AG04449 (cell line): Measurements from ENCODE around the gene ST3GAL6.

Experiments used
- CTCF ChIA-PET: fragments of 350-600 bp; formaldehyde crosslinking; extraction: SDS; loops from one replicate; lab custom pipeline; 2021; ENCODE audit warnings: antibody characterized with exemption; lab: Yijun Ruan, JAX
- POLR2A ChIA-PET: fragments of 400-600, 350-600 bp; formaldehyde crosslinking; extraction: SDS; loops from one replicate; lab custom pipeline; 2020; ENCODE audit warnings: antibody characterized with exemption, inconsistent platforms; lab: Yijun Ruan, JAX
- DNase-seq: peaks from one replicate; pipeline ENCODE4 v3.0.0-alpha.2; 2010; ENCODE audit warnings: low read depth, low spot score
- H3K4me3 ChIP-seq: 2 replicates; pipeline ENCODE4 v1.5.1; 2011; ENCODE audit warnings: low read depth, mild to moderate bottlenecking, control low read depth, low read length
- TF ChIP-seq, protein P1 (sequence below): IDR thresholded peaks from one replicate; pipeline ENCODE4 v1.5.1; 2011; ENCODE audit warnings: mild to moderate bottlenecking, moderate library complexity, low read length, control low read depth, inconsistent platforms; ENCODE audit not compliant: insufficient read depth; ENCODE audit errors: missing control alignments

ST3GAL6 gene

DNA sequence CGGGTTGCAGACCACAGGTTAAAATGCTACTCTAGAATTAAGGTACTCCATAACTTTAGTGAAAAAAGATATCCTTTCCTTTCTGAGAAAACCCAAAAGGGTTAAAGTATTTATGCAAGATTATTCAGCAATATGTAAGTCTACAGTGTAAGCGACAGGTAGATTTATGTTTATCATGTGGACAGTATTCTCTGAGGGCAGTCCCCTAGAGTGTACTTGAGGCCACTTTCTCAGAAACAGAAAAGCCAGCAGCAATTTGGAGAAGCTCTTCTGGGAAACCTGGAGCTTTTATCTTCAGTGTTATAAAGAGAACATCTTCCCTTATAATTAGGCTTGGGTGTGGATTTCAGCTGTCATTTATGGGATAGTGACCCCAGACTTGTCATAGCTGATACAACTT, 8.9 kb downstream of the ST3GAL6 start:
- CTCF ChIA-PET = interaction anchor here (1.4 kb wide), 1 partner anchor 170 kb away, joined by 6 read pairs; no protein-coding TSS in a partner anchor
- POLR2A ChIA-PET = no interaction called here
- DNase-seq = no peak
- no peak overlapping the region for H3K4me3 ChIP-seq
- TF ChIP-seq, protein P1, sequence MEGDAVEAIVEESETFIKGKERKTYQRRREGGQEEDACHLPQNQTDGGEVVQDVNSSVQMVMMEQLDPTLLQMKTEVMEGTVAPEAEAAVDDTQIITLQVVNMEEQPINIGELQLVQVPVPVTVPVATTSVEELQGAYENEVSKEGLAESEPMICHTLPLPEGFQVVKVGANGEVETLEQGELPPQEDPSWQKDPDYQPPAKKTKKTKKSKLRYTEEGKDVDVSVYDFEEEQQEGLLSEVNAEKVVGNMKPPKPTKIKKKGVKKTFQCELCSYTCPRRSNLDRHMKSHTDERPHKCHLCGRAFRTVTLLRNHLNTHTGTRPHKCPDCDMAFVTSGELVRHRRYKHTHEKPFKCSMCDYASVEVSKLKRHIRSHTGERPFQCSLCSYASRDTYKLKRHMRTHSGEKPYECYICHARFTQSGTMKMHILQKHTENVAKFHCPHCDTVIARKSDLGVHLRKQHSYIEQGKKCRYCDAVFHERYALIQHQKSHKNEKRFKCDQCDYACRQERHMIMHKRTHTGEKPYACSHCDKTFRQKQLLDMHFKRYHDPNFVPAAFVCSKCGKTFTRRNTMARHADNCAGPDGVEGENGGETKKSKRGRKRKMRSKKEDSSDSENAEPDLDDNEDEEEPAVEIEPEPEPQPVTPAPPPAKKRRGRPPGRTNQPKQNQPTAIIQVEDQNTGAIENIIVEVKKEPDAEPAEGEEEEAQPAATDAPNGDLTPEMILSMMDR = no peak

DNA sequence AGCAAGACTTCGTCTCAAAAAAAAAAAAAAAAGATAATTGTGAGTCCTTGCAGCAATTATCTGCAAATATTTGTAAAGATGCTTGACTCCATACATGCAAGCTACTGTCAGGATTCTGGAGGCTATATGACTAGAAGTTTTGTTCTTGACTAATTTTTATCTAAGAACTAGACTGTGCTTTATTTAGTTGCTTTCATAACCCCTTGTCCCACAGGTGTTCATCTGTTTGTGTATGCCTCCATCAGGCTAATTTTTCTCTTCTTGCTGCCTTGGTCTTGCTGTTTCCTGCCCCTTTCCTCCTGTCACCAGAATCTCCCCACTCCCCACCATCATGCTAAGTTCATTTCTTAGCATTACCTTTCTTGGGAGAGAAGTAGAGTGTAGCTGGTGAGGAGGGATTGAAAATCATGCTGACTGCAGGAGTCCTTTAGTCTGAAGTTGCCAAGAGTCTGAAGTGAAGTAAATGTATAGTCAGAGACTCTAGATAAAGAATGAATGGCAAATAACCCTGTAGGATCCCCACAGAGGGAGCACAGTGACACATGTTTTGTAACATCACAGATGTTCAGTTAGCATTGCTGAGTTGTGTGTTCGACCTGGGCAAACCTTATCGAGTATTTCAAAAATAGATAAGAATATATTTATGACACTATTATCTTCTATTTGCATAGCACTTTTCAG, 12.5 kb downstream of the ST3GAL6 start:
- POLR2A ChIA-PET = no interaction called here
- H3K4me3 ChIP-seq = no peak overlapping the region
- TF ChIP-seq, protein P1 = no peak
- CTCF ChIA-PET = interaction anchor here (2.2 kb wide), 1 partner anchor 40 kb away, joined by 7 read pairs; no protein-coding TSS in a partner anchor
- DNase-seq = no peak

DNA sequence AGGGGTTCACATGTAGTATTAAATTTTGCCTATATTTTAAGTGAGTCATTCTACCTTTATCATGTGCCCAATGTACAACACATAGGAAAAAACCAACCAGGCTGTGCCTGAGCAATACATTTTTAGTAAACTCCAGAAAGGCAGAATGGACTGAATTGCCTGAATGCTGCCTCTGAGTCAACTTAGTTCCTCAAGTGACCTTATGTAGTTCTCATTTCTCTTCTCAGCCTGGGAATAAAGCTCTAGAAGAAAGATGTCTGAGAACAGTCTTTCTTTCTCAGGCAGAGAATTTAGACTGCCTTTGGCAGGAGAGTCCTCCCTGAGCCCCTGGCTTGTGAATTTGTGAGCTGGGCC, 13.0 kb downstream of the ST3GAL6 start:
- DNase-seq = no peak
- POLR2A ChIA-PET = no interaction called here
- CTCF ChIA-PET = interaction anchor here (0.7 to 4.3 kb wide), 3 partner anchors 39 to 174 kb away, joined by 3 to 33 read pairs (median 7); no protein-coding TSS in a partner anchor

DNA sequence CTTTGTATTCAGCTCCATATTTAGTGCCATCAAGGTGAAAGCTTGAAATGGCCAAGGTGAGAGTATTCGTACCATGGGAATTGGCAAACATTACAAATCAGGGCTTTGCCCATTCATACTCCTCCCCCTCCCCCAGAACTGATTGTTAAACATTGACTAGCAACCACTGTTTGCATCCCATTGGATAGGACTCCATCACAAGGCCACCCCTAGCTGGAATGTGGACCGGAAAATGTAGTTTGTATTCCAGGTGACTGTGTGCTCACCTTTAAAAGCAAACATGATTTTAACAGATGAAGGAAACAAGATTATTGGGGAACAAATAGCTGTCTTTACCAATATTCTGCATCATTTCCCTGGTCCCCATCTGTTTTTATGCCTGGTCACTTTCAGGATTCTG, 14.1 kb downstream of the ST3GAL6 start:
- POLR2A ChIA-PET = no interaction called here
- no peak for DNase-seq
- CTCF ChIA-PET = interaction anchor here (1.1 to 4.3 kb wide), 7 partner anchors 8 to 181 kb away, joined by 3 to 33 read pairs (median 6); no protein-coding TSS in a partner anchor
- H3K4me3 ChIP-seq = no peak overlapping the region
- TF ChIP-seq, protein P1 = no peak

More for the DNA sequence above, 13.0 kb downstream of the ST3GAL6 start:
- TF ChIP-seq, protein P1 = no peak
- H3K4me3 ChIP-seq = no peak overlapping the region

DNA sequence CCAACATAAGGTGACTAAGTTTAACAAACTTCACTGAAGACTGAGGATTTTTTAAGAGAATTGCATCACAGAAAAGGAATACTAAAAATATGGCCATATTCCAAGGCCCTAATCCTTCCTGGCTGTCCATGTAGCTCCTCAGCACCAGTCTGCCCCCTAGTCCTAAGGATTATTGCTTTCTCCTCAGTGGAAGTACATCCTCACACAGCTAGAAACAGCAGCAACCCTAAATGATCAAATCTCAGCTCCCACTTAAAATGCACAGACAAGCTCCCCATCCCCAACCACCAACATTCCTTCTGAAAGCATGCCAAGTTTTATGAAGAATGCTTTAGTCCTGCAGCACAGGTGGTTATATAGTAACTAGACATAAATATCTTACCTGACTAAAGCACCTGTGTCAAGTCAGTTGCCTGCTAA, 14.7 kb downstream of the ST3GAL6 start:
- H3K4me3 ChIP-seq = no peak overlapping the region
- CTCF ChIA-PET = interaction anchor here (0.9 to 4.3 kb wide), 9 partner anchors 9 to 181 kb away, joined by 3 to 33 read pairs (median 5); no protein-coding TSS in a partner anchor
- POLR2A ChIA-PET = no interaction called here
- peak; percentile 59 for DNase-seq
- TF ChIP-seq, protein P1 = no peak

DNA sequence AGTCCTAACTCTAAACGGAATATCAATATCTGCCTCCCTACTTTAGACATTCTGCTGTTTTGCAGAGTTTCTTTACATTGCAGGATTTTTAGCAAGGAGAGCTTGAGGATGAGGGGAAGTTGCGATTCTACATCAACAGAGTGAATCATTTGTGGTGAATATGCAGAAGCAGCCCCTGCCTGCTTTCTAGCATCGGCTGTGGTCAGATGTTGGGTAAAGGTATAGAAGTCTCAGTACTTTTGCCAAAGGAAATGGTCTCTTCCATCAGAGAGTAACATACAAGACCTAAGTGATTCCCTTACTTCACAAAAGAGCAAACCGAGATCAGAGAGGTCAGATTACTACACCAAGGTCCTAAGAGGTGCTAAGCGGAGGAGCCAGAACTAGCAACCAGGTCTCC, 15.2 kb downstream of the ST3GAL6 start:
- DNase-seq = no peak
- H3K4me3 ChIP-seq = no peak overlapping the region
- TF ChIP-seq, protein P1 = no peak
- ChIA-PET POLR2A (no interaction called here), CTCF (interaction anchor here (0.9 to 4.3 kb wide), 8 partner anchors 9 to 182 kb away, joined by 3 to 33 read pairs (median 4); no protein-coding TSS in a partner anchor)
